ENCODE results near the gene FAF1. TPM values are rescaled to one million over a fixed set of nuclear protein-coding genes. Genes with fewer than 3 reads are reported as not detected.
"Not testable (repeated sequence)": the region's sequence is repeated elsewhere in the genome, so short reads cannot be mapped to it uniquely, and the experiment has no call there.

Gene FAF1
- total RNA-seq, 2 donors from 2014 or later: 17.8 to 27.5 TPM

- Histone ChIP-seq H3K27me3 (no peaks in the 10 kb centered on the region), H3K9me3 (no peaks in the 10 kb centered on the region), H3K4me1 (peaks cover 21% of the 10 kb centered on the region), H3K4me3 (no peak overlapping the region), H3K36me3 (replicated peaks in 1 of 2; ENCODE audit: insufficient read depth in 1 of 2, low read depth in 2 of 2) (no peaks in the 10 kb centered on the region), H3K27ac (no peak overlapping the region)
- ATAC-seq: no peak
- DNase-seq: no peak
- intact Hi-C loops (cut with DNase I): no loop called here
- TF ChIP-seq CTCF (IDR thresholded peaks at IDR 0.05) (no peak), POLR2A (IDR thresholded peaks at IDR 0.05) (no peak)
- 71 to 80% methylated on average over 9 of the region's 9 CpGs for WGBS, 2 donors
These were observed 10.6 kb downstream of the FAF1 start for GRCh38 chr1:50949286-50949982.

- no peak overlapping the region for H3K4me3 ChIP-seq
- H3K4me1 ChIP-seq: peaks cover 11% of the 10 kb centered on the region
- H3K27ac ChIP-seq: no peak overlapping the region
- H3K36me3 ChIP-seq (replicated peaks in 1 of 2; ENCODE audit: insufficient read depth in 1 of 2, low read depth in 2 of 2): no peaks in the 10 kb centered on the region
- TF ChIP-seq CTCF (IDR thresholded peaks at IDR 0.05) (no peak), POLR2A (IDR thresholded peaks at IDR 0.05) (no peak)
- DNase-seq (no peak), ATAC-seq (no peak)
- intact Hi-C loops (cut with DNase I): no loop called here
- no peaks in the 10 kb centered on the region for H3K27me3 ChIP-seq
- no peaks in the 10 kb centered on the region for H3K9me3 ChIP-seq
- WGBS, 2 donors: 80 to 89% methylated on average over 1 of the region's 1 CpG
These were observed 17.7 kb downstream of the FAF1 start for GRCh38 chr1:50942334-50942733.

- ATAC-seq: no peak
- Histone ChIP-seq H3K27me3 (no peaks in the 10 kb centered on the region), H3K9me3 (no peaks in the 10 kb centered on the region), H3K27ac (no peak overlapping the region), H3K4me3 (no peak overlapping the region), H3K36me3 (replicated peaks in 1 of 2; ENCODE audit: insufficient read depth in 1 of 2, low read depth in 2 of 2) (no peaks in the 10 kb centered on the region), H3K4me1 (peaks cover 11% of the 10 kb centered on the region)
- no peak for TF ChIP-seq POLR2A (IDR thresholded peaks at IDR 0.05)
- no peak for TF ChIP-seq CTCF (IDR thresholded peaks at IDR 0.05)
- intact Hi-C loops (cut with DNase I): no loop called here
- 89 to 97% methylated on average over 3 of the region's 3 CpGs for WGBS, 2 donors
- no peak for DNase-seq
These were observed 19.8 kb downstream of the FAF1 start for GRCh38 chr1:50940291-50940690.

- Histone ChIP-seq H3K27me3 (no peaks in the 10 kb centered on the region), H3K4me3 (no peak overlapping the region), H3K36me3 (replicated peaks in 1 of 2; ENCODE audit: insufficient read depth in 1 of 2, low read depth in 2 of 2) (no peaks in the 10 kb centered on the region), H3K9me3 (no peaks in the 10 kb centered on the region), H3K27ac (no peak overlapping the region), H3K4me1 (peaks cover 2% of the 10 kb centered on the region)
- ATAC-seq (no peak), DNase-seq (no peak)
- 66 to 69% methylated on average over 2 of the region's 2 CpGs for whole genome bisulfite sequencing, 2 donors
- TF ChIP-seq POLR2A (IDR thresholded peaks at IDR 0.05) (no peak), CTCF (IDR thresholded peaks at IDR 0.05) (no peak)
- intact Hi-C loops (cut with DNase I): no loop called here
These were observed 23.7 kb downstream of the FAF1 start for GRCh38 chr1:50936321-50936720.

GRCh38 chr1:50935276-50935675 is 24.8 kb downstream of the FAF1 start:
- H3K36me3 ChIP-seq (replicated peaks in 1 of 2; ENCODE audit: insufficient read depth in 1 of 2, low read depth in 2 of 2); H3K4me3 ChIP-seq; H3K4me1 ChIP-seq; H3K27ac ChIP-seq; H3K27me3 ChIP-seq; DNase-seq; ATAC-seq; H3K9me3 ChIP-seq; intact Hi-C loops (cut with DNase I): not testable (repeated sequence)
- 90 to 93% methylated on average over 2 of the region's 2 CpGs for WGBS, 2 donors
